ACC112 (cell line): ENCODE measurements around the gene ALK.

Source experiments
- H2AFZ ChIP-seq: fragments of 200-600 bp; sonication (generic); one replicate; pipeline ENCODE4 v1.6.0; 2017; ENCODE audit warnings: antibody characterized with exemption, low read length; ENCODE audit not compliant: unreplicated experiment
- H3K27ac ChIP-seq: fragments of 200-600 bp; sonication (generic); 2 replicates; pipeline ENCODE4 v1.5.1; 2014; ENCODE audit warnings: low read depth, mild to moderate bottlenecking, antibody characterized with exemption, low read length, moderate library complexity
- H3K27me3 ChIP-seq: fragments of 200-600 bp; sonication (generic); 2 replicates; pipeline ENCODE4 v1.6.1; 2014; ENCODE audit warnings: mild to moderate bottlenecking, antibody characterized with exemption, low read length, moderate library complexity, mixed read lengths; ENCODE audit not compliant: insufficient read depth
- H3K36me3 ChIP-seq: fragments of 200-600 bp; sonication (generic); 2 replicates; pipeline ENCODE4 v1.6.1; 2016; ENCODE audit warnings: mild to moderate bottlenecking, antibody characterized with exemption, low read length, moderate library complexity, mixed read lengths; ENCODE audit not compliant: insufficient read depth
- H3K4me1 ChIP-seq: fragments of 200-600 bp; sonication (generic); one replicate; pipeline ENCODE4 v1.6.1; 2016; ENCODE audit warnings: low read length, mixed read lengths; ENCODE audit not compliant: insufficient read depth, unreplicated experiment, control insufficient read depth
- H3K4me3 ChIP-seq: fragments of 200-600 bp; sonication (generic); 2 replicates; pipeline ENCODE4 v1.5.1; 2014; ENCODE audit warnings: mild to moderate bottlenecking, low read depth, low read length
- H3K79me2 ChIP-seq: fragments of 200-600 bp; sonication (generic); one replicate; pipeline ENCODE4 v1.6.0; 2016; ENCODE audit warnings: low read length; ENCODE audit not compliant: control insufficient read depth, unreplicated experiment, insufficient read depth

The ALK gene

DNA sequence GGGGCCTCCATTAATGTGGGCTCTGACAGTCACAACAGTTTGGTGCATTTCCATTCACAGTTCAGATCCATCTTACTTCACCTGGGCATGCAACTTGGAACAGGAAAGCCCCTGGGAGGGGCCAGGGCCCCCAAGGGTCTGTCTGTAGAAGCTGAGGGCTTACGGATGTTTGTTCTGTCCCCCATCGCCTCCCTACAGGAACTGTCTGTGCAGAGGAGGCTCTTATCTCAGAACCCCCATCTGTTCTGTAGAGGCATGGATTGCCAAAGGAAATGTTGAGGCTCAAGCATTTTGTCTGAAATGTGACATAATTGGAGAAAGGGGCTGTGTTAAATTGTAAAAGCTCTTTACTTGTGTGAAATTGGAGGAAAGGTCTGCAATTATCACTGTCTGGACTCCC lies 471.9 kb downstream of the ALK start:
- Histone ChIP-seq H3K36me3 (no peaks in the 10 kb centered on the region), H3K79me2 (no peaks in the 10 kb centered on the region), H2AFZ (no peak overlapping the region), H3K4me3 (no peak overlapping the region), H3K27me3 (no peaks in the 10 kb centered on the region), H3K4me1 (no peaks in the 10 kb centered on the region), H3K27ac (no peak overlapping the region)

- Histone ChIP-seq H3K79me2 (no peaks in the 10 kb centered on the region), H3K27me3 (no peaks in the 10 kb centered on the region), H3K4me1 (no peaks in the 10 kb centered on the region), H3K4me3 (no peak overlapping the region), H2AFZ (no peak overlapping the region), H3K36me3 (no peaks in the 10 kb centered on the region), H3K27ac (no peak overlapping the region)
Observed at GRCh38 chr2:29448096-29448688, 473.2 kb downstream of the ALK start.

DNA sequence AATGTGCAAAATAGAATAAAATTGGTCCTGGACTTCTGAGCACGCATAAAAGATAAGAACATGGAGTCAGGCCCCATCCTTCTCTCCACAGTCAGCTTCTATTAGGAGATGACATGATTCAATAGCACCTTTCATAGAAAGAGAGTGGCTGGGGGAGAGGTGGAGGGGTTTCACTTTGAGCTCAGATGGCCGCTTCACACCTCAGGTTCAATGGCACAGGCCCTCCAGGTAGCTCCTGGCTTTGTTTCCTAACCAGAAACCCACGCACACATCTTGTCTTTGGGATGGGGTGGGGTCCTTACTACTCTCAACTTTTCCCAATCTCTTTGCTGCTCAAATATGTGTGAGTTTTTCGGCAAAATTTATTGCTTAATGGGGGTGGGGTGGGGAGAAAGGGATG lies 473.9 kb downstream of the ALK start:
- Histone ChIP-seq H3K27me3 (no peaks in the 10 kb centered on the region), H3K27ac (no peak overlapping the region), H3K4me1 (no peaks in the 10 kb centered on the region), H3K79me2 (no peaks in the 10 kb centered on the region), H3K36me3 (no peaks in the 10 kb centered on the region), H2AFZ (no peak overlapping the region), H3K4me3 (no peak overlapping the region)

DNA sequence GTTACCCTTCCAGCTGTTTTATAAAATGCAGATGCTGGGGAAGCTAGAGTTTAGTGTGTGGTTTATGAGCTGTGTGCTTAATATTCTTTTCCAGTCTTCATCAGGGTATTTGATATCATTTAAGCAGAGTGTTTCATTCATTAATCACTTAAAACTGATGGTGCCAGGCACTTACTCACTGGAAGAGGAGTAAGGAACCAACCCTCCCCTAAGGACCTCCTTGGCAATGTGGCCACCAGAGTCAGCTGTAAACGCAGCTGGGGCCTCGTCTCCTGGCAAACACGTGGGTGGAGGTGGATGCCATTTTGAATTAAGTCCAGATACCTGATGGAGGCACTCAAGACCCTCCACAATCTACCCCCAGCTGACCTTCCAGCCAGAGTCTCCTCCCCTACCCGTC lies 474.5 kb downstream of the ALK start:
- Histone ChIP-seq H2AFZ (no peak overlapping the region), H3K4me3 (no peak overlapping the region), H3K27ac (no peak overlapping the region), H3K4me1 (no peaks in the 10 kb centered on the region), H3K79me2 (no peaks in the 10 kb centered on the region), H3K36me3 (no peaks in the 10 kb centered on the region), H3K27me3 (no peaks in the 10 kb centered on the region)

- no peak overlapping the region for H3K4me3 ChIP-seq
- no peaks in the 10 kb centered on the region for H3K27me3 ChIP-seq
- no peaks in the 10 kb centered on the region for H3K4me1 ChIP-seq
- no peaks in the 10 kb centered on the region for H3K36me3 ChIP-seq
- no peak overlapping the region for H3K27ac ChIP-seq
- no peak overlapping the region for H2AFZ ChIP-seq
- no peaks in the 10 kb centered on the region for H3K79me2 ChIP-seq
Observed at GRCh38 chr2:29444150-29444549, 477.2 kb downstream of the ALK start.

GRCh38 chr2:29443627-29444026 lies 477.8 kb downstream of the ALK start:
- no peaks in the 10 kb centered on the region for H3K79me2 ChIP-seq
- no peak overlapping the region for H3K27ac ChIP-seq
- H3K4me1 ChIP-seq, result no peaks in the 10 kb centered on the region
- H2AFZ ChIP-seq, result no peak overlapping the region
- H3K27me3 ChIP-seq, result no peaks in the 10 kb centered on the region
- H3K36me3 ChIP-seq, result no peaks in the 10 kb centered on the region
- H3K4me3 ChIP-seq, result no peak overlapping the region

GRCh38 chr2:29443151-29443550 lies 478.2 kb downstream of the ALK start:
- H3K36me3 ChIP-seq, result no peaks in the 10 kb centered on the region
- no peaks in the 10 kb centered on the region for H3K79me2 ChIP-seq
- no peak overlapping the region for H3K27ac ChIP-seq
- H3K4me1 ChIP-seq, result no peaks in the 10 kb centered on the region
- no peaks in the 10 kb centered on the region for H3K27me3 ChIP-seq
- no peak overlapping the region for H2AFZ ChIP-seq
- no peak overlapping the region for H3K4me3 ChIP-seq

- H2AFZ ChIP-seq, result no peak overlapping the region
- H3K27ac ChIP-seq, result no peak overlapping the region
- no peak overlapping the region for H3K4me3 ChIP-seq
- no peaks in the 10 kb centered on the region for H3K79me2 ChIP-seq
- H3K4me1 ChIP-seq, result no peaks in the 10 kb centered on the region
- no peaks in the 10 kb centered on the region for H3K36me3 ChIP-seq
- peaks cover 3% of the 10 kb centered on the region; the same call in 1 of the 2 replicates for H3K27me3 ChIP-seq
Observed at GRCh38 chr2:29440921-29441623, 480.3 kb downstream of the ALK start.

- Histone ChIP-seq H3K36me3 (no peaks in the 10 kb centered on the region), H3K4me3 (no peak overlapping the region), H3K27ac (no peak overlapping the region), H3K27me3 (peaks cover 13% of the 10 kb centered on the region; the same call in 1 of the 2 replicates), H2AFZ (no peak overlapping the region), H3K79me2 (no peaks in the 10 kb centered on the region), H3K4me1 (no peaks in the 10 kb centered on the region)
Observed at GRCh38 chr2:29433920-29434319, 487.5 kb downstream of the ALK start.

- Histone ChIP-seq H3K4me3 (no peak overlapping the region), H3K4me1 (no peaks in the 10 kb centered on the region), H3K79me2 (no peaks in the 10 kb centered on the region), H3K27ac (no peak overlapping the region), H2AFZ (no peak overlapping the region), H3K27me3 (peaks cover 13% of the 10 kb centered on the region; the same call in 1 of the 2 replicates), H3K36me3 (no peaks in the 10 kb centered on the region)
Observed at GRCh38 chr2:29433128-29433527, 488.3 kb downstream of the ALK start.

DNA sequence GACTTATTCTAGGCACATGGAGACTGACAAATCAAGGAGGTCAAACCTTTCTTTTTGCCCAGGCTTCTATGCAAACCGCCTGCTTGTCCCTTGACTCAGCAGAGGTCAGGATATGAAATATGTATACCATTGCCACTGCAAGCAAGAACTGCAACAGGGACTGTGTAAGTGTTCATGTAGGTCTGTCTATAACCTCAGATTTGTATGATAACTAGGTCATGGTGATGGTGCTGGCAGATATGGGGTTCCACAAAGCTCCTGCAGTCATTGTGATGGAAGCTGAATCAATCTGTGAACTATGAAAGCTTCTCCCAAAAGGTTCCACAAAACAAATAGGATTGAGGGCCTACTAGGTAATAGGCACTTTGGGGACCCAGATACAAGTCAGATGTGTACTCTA lies 489.9 kb downstream of the ALK start:
- Histone ChIP-seq H3K36me3 (no peaks in the 10 kb centered on the region), H2AFZ (no peak overlapping the region), H3K27ac (no peak overlapping the region), H3K27me3 (peaks cover 13% of the 10 kb centered on the region), H3K79me2 (no peaks in the 10 kb centered on the region), H3K4me3 (no peak overlapping the region), H3K4me1 (no peaks in the 10 kb centered on the region)
